ENCODE results near the gene TACR2. TPM values are rescaled to one million over a fixed set of nuclear protein-coding genes. Genes with fewer than 3 reads are reported as not detected.
A peak's percentile ranks its signal among the peaks of the same experiment; 100 is the strongest.

Gene TACR2
- total RNA-seq, 1 donor from 2014 or later = 0.90 TPM

DNA sequence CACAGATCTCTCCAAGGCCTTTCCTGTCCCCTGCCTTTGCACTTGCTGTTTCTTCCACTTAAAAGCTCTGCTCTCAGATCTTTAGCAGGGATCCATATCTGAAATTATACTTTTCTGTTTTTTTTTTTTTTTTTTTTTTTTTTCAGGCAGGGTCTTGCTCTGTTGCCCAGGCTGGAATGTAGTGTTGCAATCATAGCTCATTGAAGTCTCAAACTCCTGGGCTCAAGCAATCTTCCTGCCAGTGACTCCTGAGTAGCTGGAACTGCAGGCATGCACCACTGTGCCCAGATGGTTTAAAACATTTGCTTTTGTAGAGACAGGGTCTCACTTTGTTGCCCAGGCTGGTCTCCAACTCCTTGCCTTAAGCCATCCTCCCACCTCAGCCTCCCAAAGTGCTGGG lies 29.5 kb upstream of the TACR2 start:
- no peak overlapping the region for H3K27ac ChIP-seq
- peaks cover 21% of the 10 kb centered on the region for H3K4me1 ChIP-seq
- no peaks in the 10 kb centered on the region for H3K27me3 ChIP-seq
- intact Hi-C loops (cut with DNase I) = no loop called here
- TF ChIP-seq, protein P1, sequence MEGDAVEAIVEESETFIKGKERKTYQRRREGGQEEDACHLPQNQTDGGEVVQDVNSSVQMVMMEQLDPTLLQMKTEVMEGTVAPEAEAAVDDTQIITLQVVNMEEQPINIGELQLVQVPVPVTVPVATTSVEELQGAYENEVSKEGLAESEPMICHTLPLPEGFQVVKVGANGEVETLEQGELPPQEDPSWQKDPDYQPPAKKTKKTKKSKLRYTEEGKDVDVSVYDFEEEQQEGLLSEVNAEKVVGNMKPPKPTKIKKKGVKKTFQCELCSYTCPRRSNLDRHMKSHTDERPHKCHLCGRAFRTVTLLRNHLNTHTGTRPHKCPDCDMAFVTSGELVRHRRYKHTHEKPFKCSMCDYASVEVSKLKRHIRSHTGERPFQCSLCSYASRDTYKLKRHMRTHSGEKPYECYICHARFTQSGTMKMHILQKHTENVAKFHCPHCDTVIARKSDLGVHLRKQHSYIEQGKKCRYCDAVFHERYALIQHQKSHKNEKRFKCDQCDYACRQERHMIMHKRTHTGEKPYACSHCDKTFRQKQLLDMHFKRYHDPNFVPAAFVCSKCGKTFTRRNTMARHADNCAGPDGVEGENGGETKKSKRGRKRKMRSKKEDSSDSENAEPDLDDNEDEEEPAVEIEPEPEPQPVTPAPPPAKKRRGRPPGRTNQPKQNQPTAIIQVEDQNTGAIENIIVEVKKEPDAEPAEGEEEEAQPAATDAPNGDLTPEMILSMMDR (IDR thresholded peaks at IDR 0.05) = no peak
- H3K9me3 ChIP-seq = no peaks in the 10 kb centered on the region
- H3K36me3 ChIP-seq = no peaks in the 10 kb centered on the region
- DNase-seq = peak; percentile 19
- ATAC-seq = no peak
- H3K4me3 ChIP-seq = no peak overlapping the region

DNA sequence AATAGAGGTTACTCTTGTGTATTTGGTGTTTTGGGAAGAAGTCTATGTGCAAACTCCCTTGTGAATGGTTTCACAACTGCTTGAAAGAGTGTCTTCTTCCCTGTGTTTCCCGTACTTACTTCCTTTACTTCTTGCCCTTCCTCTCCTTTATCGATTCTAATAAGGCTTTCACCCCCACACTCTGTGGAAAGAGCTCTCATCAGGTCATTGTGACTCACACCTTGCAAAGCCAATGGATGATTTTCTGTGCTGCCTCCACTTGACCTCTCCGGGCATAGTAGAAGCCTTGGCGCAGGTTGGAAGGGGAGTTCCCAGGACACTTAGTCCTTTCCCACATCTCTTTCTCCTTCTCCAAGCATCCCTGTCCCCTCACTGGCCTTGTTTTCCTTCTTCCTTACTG lies 28.3 kb upstream of the TACR2 start:
- Histone ChIP-seq H3K27me3 (no peaks in the 10 kb centered on the region), H3K27ac (no peak overlapping the region), H3K4me3 (no peak overlapping the region), H3K4me1 (peaks cover 12% of the 10 kb centered on the region), H3K36me3 (no peaks in the 10 kb centered on the region), H3K9me3 (no peaks in the 10 kb centered on the region)
- DNase-seq (no peak), ATAC-seq (peak; percentile 14)
- TF ChIP-seq, protein P1 (IDR thresholded peaks at IDR 0.05) = no peak
- intact Hi-C loops (cut with DNase I) = no loop called here

DNA sequence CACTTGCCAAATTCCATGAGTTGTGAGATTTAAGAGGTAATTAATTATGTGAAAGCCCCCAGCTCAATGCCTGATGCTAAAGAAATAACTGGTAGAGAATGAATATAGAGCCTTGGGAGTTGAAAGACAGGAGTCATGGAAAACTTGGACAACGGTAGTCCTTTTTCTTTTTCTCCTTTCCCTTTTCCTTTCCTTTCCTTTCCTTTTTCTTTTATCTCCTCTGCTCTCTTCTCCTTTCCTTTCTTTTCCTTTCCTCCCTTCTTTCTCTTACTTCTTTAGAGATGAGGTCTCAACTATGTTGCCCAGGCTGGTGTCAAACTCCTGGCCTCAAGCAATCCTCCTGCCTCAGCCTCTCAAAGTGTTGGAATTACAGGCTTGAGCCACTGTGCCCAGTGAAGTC lies 26.6 kb upstream of the TACR2 start:
- intact Hi-C loops (cut with DNase I) = no loop called here

DNA sequence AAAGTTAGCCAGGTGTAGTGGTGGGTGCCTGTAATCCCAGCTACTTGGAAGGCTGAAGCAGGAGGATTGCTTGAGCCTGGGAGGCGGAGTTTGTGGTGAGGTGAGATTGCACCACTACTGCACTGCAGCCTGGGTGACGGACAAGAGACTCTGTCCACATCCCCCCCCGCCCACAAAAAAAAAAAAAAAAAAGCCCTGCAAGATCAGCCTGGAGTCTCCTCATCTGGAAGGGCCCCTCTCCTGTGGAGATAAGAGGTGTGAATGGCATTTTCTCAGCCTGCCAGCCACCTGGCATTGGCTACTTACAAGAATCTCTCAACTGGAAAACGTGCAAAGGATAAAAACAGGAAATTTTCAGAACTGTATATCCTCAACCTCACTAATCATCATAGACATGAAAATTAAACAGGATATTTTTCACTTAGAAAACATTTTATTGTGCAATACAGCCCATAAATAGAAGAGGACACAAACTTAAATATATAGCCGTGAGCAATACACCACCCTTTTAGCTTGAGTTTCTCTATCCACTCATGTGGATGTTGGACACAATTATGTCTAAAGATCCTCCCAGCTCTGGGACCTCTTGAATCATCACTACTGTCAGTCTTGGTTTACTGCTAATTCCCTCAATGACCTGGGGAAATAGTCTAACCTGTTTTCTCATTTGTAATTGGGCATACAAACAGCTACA lies 23.2 kb upstream of the TACR2 start:
- Histone ChIP-seq H3K27me3 (no peaks in the 10 kb centered on the region), H3K4me1 (peaks cover 24% of the 10 kb centered on the region), H3K36me3 (no peaks in the 10 kb centered on the region), H3K9me3 (no peaks in the 10 kb centered on the region), H3K4me3 (no peak overlapping the region), H3K27ac (peak overlapping the region; percentile 81)
- ATAC-seq (peak; percentile 87), DNase-seq (peak; percentile 84)
- TF ChIP-seq, protein P1 (IDR thresholded peaks at IDR 0.05) = no peak
- intact Hi-C loops (cut with DNase I) = no loop called here

More for the DNA sequence above, 26.6 kb upstream of the TACR2 start:
- H3K27ac ChIP-seq = no peak overlapping the region
- no peaks in the 10 kb centered on the region for H3K36me3 ChIP-seq
- no peaks in the 10 kb centered on the region for H3K27me3 ChIP-seq
- DNase-seq (peak; percentile 8), ATAC-seq (no peak)
- peaks cover 20% of the 10 kb centered on the region for H3K4me1 ChIP-seq
- TF ChIP-seq, protein P1 (IDR thresholded peaks at IDR 0.05) = no peak
- no peak overlapping the region for H3K4me3 ChIP-seq
- H3K9me3 ChIP-seq = no peaks in the 10 kb centered on the region

DNA sequence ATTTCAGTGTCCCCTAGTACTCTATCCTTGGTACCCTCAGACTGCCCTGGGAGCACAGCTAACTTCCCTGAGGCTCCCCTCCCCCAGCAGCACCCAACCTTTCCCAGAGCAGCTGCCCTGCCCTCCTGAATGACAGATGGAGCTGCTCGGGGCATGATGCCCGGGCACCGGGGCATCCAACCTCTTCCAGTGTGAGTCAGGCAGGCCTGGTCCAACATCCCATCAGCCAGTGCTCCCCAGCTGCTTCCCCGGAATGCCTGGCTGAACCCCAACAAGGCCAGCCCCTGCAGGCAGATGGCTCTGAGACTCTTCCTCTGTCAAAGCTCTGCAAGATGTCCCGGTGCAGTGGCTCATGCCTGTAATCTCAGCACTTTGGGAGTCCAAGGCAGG lies 22.6 kb upstream of the TACR2 start:
- no peaks in the 10 kb centered on the region for H3K36me3 ChIP-seq
- DNase-seq = peak; percentile 67
- intact Hi-C loops (cut with DNase I) = no loop called here

More for the DNA sequence above, 22.6 kb upstream of the TACR2 start:
- ATAC-seq = peak; percentile 52
- peak overlapping the region; percentile 81 for H3K27ac ChIP-seq
- no peaks in the 10 kb centered on the region for H3K9me3 ChIP-seq
- no peaks in the 10 kb centered on the region for H3K27me3 ChIP-seq
- TF ChIP-seq, protein P1 (IDR thresholded peaks at IDR 0.05) = no peak
- H3K4me3 ChIP-seq = no peak overlapping the region
- H3K4me1 ChIP-seq = peaks cover 24% of the 10 kb centered on the region

All from upper lobe of right lung (tissue), 1 donor.